HG02884 (cell line): ENCODE results near the gene ATP6V1F.
A peak's percentile ranks its signal among the peaks of the same experiment; 100 is the strongest.

Source experiments
- ATAC-seq: cut with Tn5 transposase; IDR thresholded peaks from one replicate; pipeline ENCODE4 v1.9.1; 2021; ENCODE audit warnings: mild to moderate bottlenecking, moderate library complexity; ENCODE audit not compliant: unreplicated experiment

Gene ATP6V1F

DNA sequence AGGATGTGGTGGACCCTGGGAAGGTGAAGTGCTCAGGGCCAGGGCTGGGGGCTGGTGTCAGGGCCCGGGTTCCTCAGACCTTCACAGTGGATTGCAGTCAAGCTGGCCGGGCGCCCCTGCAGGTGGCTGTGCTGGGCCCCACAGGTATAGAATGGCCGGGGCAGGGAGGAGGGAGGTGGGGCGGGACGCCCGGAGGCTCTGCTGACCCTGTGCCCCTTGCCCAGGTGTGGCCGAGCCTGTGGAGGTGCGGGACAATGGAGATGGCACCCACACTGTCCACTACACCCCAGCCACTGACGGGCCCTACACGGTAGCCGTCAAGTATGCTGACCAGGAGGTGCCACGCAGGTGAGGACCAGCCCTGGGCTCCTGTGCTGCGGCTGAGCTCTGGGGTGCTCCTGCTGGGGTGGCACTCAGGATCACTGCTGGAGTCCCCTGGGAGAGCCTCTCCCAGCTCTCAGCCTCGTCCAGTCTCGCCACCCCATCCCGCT is 14.9 kb upstream of the ATP6V1F start:
- ATAC-seq, result no peak

DNA sequence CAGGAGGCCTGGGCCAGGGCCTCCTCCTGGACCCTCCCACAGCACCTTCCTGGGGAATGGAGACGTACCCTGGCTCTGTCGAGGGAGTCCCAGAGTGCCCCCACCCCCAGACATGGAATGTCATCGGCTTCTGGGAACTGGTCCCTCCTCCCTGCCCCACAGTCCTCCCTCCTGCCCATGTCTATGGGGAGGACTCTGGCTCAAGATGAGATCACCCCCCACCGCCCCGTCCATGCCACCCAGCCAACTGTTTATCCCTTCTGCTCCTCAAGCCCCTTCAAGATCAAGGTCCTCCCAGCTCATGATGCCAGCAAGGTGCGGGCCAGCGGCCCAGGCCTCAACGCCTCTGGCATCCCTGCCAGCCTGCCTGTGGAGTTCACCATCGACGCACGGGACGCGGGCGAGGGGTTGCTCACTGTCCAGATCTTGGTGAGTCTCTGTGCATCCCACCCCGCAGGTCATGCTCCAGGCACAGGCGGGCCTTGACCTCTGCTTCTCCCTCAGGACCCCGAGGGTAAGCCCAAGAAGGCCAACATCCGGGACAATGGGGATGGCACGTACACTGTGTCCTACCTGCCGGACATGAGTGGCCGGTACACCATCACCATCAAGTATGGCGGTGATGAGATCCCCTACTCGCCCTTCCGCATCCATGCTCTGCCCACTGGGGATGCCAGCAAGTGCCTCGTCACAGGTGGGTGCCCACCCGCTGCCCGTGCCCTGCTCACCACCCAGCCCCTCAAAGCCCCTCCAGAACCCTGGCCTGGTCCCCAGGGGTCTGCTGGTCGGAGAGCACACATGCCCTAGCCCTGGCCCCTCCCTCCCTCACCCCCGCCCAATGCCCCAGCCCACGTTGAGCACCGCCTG is 14.1 kb upstream of the ATP6V1F start:
- ATAC-seq, result no peak

DNA sequence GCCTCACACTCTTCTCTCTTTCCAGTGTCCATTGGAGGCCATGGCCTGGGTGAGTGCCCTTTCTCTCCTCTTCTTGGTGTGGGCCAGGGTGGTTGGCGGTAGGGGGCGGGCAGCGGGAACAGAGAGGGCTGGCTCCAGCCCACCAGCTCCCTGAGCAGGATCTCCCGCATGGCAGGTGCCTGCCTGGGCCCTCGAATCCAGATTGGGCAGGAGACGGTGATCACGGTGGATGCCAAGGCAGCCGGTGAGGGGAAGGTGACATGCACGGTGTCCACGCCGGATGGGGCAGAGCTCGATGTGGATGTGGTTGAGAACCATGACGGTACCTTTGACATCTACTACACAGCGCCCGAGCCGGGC is 13.5 kb upstream of the ATP6V1F start:
- no peak for ATAC-seq

DNA sequence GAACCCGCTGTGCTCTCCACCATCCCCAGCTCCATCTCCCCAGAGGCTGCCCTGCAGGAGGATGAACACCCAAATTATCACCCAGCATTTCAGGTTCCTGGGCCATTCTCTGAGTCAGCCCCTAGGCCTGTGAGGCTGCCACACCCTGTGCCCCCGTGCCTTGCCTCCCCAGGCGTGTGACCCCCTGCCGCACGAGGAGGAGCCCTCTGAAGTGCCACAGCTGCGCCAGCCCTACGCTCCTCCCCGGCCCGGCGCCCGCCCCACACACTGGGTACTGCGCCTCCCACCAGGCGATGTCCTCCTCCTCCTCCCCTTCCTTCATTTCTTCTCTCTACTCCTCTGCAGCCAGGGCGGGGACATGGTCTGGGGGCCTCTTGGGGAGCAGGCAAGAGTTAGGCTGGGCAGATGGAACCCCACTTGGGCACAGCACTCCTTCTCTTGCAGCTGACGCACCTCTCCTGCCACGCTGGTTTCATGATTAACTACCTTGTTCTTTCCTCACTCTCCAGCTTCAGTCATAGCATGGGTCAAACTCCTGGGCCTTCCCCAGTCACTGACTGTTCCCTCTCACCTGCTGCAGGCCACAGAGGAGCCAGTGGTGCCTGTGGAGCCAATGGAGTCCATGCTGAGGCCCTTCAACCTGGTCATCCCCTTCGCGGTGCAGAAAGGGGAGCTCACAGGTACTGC is 12.7 kb upstream of the ATP6V1F start:
- ATAC-seq, result no peak

DNA sequence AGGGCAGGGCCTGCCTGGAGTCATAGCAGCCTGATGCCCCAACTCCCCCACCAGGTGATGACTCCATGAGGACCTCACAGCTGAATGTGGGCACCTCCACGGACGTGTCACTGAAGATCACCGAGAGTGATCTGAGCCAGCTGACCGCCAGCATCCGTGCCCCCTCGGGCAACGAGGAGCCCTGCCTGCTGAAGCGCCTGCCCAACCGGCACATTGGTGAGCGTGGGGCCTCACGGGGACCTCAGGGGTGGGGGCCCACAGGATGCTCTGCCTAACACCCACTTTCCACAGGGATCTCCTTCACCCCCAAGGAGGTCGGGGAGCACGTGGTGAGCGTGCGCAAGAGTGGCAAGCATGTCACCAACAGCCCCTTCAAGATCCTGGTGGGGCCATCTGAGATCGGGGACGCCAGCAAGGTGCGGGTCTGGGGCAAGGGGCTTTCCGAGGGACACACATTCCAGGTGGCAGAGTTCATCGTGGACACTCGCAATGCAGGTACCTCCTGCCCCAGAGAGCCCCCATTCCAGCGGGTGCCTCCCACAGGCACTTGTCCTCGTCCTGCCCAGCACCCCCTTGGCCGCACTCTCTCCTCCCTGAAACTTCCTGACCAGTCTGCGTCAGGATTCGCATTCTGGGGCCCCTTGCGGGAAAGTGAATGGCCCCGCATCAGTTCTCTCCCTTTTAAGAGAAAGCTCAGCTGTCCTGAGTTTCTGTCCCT is 10.0 kb upstream of the ATP6V1F start:
- no peak for ATAC-seq

DNA sequence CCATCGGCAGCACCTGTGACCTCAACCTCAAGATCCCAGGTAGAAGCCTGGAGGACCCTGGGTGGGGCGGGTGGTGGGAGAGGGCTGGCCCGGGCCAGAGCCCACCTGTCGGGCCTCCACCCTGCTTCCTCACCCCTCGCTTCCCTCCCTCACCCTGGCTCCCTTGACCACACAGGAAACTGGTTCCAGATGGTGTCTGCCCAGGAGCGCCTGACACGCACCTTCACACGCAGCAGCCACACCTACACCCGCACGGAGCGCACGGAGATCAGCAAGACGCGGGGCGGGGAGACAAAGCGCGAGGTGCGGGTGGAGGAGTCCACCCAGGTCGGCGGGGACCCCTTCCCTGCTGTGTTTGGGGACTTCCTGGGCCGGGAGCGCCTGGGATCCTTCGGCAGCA is 8.9 kb upstream of the ATP6V1F start:
- ATAC-seq, result no peak

DNA sequence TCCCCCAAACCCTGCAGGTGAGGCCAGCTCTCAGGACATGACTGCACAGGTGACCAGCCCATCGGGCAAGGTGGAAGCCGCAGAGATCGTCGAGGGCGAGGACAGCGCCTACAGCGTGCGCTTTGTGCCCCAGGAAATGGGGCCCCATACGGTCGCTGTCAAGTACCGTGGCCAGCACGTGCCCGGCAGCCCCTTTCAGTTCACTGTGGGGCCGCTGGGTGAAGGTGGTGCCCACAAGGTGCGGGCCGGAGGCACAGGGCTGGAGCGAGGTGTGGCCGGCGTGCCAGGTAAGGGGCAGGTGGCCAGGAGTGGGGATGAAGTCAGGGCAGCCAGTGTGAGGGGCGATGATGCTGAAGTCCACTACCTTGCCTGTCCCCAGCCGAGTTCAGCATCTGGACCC is 8.3 kb upstream of the ATP6V1F start:
- ATAC-seq, result no peak

DNA sequence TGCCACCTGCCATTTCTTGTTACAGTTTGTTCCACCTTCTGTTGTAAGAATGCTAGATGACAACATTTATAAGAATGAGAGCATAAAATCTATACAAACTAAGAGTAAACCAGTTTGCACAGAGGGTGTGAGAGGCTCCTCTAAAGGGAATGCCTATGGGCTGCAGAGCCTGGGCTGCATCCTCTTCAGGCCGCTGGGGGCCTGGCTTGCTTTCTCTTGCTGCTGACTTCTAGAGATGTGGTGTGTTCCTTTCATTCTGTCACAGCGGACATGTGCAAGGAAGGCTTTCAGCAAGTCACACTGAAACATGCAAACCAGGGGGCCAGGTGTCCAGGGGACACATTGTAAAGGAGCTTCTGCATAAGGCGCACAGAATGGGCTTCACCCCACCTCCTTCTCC is 7.1 kb upstream of the ATP6V1F start:
- ATAC-seq, result no peak

DNA sequence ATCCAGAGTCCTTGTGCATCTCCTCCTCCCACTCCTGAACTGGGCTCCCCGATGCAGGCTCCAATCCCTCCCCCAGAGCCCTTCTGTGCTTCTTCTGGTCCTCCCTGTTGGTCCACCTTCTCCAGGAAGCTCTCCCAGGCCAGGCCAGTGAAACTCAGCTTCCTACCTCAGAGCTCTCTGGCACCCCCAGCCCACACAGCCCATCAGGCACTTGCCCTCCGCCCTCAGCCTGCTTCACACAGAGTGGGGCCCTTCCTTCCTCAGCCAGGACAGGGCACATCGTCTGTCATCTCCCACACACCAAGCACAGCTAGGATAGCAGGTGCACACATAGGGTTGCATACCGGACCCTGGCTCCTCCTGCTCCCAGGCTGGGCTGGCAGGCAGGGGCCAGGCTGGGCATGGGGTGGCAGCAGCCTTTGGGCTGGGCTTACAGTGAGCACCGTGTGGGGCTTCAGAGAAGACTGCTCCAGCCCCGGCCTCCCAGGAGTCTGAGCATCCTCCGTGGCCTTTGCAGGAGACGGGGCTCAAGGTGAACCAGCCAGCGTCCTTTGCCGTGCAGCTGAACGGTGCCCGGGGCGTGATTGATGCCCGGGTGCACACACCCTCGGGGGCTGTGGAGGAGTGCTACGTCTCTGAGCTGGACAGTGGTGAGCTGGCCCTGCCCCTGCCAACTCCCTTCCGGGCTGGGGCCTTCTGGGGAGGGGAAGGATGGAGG is 6.5 kb upstream of the ATP6V1F start:
- ATAC-seq, result no peak

DNA sequence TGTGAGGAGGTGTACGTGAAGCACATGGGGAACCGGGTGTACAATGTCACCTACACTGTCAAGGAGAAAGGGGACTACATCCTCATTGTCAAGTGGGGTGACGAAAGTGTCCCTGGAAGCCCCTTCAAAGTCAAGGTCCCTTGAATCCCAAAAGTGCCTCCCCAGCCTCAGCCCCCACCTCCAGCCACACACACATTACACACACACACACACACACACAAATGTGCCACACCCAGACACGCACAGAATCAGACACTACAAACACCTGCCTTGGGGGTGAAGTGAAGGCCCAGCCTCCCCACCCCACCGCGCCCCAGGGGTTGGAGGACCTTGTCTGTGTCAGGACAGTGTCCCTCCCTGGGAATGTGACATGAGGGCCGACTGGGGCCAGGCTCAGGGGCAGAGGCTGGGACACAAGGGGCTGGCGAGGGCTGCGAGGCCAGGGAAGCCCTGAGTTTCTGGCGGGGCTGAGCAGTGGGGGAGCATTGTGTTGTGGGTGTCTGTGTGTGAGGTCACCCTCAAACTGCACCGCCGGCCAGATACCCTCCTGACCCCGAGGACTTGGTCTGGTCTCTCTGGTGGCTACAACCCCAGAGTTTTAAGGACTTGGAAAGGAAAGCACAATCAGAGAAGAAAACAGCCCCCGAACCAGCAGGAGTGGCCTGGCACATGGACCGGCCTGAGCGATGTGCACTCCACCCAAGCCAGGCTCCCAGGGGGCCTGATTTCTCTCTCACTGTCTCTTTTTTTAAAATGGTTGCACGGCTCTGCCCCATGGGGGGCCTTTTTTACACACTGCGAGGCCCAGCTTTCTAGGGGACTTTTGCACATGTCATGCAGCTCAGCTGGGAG is 4.0 kb upstream of the ATP6V1F start:
- ATAC-seq, result no peak

DNA sequence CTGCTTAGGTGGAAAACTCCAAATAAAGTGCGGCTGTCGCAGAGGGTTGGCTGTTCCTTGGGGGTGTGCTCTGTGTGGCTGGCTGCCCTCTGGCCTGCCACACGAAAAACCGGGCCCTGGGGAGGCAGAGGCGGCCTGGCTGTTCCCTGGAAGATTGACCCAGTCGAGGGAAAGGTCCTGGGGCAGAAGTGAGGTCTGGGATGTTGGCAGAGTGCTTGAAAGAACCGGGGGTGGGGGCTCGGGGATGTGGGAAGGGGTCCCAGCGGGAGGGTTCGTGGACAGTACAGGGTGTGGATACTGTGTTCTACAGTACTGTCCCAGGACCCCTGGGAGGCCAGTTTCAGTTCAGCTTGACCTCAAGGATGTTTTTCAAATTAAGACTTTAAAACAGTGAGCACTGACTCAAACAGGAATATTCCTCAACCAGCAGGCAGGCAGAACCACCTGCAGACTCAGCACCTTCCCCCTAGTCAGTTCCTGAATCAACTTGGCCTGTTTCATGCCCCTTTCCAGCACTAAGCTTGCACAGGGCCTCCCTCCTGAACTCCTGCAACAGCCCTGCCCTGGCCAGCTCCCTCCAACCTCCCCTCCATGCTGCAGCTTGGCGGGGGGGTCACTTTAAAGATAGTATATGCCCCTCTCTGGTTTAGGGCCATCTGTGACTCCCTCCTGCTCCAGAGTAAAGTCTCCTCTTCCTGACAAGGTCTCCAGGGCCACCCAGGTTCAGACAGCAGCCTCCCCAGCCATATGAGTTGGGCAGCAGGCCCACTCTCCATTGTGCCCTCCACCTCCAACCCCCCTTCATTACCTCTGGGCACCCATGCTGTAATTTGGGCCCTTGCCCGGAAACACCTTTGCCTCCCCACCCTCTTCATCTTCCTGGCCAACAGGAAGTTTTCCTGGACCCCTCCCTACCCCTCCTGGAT is 3.2 kb upstream of the ATP6V1F start:
- ATAC-seq, result no peak

DNA sequence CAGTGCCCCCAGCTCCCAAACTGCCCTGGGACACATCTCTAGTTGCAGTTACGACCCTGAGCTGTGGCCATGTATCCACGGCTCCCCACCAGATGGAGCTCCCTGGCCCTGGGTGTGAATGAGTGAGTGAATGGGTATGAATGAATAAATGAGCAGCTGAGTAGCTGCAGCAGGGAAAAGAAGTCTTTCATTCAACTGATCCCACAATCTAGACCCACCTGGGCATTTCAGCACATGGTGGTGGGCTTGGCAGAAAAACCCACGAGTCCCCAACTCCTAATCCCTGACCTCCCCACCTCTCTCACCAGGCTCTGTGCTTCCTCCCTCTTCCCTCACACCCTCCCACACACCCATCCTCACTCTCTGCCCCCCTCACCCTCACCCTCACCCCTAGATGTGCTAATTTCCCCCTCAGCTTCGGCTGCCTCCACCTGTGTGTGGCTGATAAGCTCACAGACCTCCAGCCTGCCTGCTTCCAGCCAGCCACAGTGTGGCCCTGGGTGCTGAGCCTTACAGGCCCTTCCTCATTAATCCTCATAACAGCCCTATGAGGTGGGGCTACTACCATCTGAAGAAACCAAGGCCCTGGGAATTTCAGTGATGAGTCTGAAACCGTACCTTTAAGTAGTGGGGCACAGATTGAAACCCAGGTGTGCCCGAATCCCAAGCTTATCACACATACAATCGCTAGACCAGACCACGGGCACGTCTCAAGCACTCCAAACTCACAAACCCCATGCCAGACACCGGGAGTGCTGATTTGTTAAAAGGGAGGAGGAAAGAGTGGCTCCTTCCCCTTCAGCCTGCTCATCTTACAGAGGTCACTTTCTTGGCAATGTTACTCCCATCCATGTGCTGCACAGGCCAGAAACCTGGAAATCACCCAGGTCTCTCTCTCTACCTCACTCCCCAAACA is 2.2 kb upstream of the ATP6V1F start:
- no peak for ATAC-seq

DNA sequence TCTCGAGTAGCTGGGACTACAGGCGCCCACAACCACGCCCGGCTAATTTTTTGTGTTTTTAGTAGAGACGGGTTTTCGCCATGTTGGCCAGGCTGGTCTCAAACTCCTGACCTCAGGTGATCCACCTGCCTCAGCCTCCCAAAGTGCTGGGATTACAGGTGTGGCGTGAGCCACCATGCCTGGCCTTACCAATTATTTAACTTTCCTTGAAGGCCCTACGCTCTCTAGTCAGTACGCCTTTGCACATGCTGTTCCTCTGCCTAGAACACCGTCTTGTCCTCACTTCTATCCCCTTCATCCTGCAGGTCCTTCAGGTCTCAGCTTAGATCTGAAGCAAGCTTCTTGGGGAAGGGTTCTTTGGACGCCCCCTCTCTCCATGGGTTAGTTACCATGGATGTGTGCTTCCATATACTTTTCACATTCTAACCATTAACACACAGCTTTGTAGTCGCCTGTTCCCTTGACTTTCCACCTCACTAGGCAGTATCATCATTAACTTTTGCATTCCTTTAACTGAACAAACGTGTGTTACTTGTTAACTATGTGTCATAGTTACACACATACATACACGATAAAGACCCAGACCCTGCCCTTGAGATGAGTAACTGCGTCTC is 592 bp upstream of the ATP6V1F start:
- no peak for ATAC-seq

DNA sequence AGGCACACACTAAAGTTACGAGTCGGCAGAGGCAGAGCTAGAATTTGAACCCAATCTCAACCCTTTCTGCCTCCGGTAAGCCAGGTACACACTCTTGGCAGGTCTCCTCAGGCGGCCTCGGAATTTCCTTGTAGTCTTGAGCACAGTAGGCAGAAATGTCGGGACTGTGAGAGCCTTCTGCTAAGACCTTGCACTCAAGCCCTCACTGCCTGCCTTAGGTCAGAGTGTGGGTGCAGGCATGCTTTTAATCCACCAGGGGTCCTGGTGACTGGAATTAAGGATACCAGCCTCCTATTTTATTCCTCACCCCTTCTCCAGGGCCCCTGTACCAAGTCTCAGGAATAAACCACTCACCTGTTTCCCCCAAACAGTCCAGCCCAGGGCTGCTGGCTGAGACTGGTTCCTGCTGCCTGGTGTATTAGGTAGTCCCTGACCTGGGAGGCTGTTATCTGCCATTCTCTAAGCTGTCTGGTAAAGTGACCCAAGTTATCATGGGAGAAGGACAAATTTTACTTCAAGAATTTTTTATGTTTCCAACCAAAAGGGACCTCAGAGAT is 855 bp downstream of the ATP6V1F start:
- peak; percentile 38 for ATAC-seq

DNA sequence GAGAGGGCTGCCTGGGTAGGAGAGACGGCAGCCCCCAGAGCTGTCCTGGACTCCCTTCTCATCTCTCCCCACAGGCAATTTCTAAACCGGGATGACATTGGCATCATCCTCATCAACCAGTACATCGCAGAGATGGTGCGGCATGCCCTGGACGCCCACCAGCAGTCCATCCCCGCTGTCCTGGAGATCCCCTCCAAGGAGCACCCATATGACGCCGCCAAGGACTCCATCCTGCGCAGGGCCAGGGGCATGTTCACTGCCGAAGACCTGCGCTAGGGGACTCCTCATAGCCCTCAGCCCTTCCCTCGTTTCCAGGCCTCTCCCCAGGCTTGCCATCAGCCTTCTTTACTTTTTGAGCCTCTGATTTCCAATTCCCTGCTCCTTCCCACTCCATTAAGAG is 2.6 kb downstream of the ATP6V1F start:
- no peak for ATAC-seq

DNA sequence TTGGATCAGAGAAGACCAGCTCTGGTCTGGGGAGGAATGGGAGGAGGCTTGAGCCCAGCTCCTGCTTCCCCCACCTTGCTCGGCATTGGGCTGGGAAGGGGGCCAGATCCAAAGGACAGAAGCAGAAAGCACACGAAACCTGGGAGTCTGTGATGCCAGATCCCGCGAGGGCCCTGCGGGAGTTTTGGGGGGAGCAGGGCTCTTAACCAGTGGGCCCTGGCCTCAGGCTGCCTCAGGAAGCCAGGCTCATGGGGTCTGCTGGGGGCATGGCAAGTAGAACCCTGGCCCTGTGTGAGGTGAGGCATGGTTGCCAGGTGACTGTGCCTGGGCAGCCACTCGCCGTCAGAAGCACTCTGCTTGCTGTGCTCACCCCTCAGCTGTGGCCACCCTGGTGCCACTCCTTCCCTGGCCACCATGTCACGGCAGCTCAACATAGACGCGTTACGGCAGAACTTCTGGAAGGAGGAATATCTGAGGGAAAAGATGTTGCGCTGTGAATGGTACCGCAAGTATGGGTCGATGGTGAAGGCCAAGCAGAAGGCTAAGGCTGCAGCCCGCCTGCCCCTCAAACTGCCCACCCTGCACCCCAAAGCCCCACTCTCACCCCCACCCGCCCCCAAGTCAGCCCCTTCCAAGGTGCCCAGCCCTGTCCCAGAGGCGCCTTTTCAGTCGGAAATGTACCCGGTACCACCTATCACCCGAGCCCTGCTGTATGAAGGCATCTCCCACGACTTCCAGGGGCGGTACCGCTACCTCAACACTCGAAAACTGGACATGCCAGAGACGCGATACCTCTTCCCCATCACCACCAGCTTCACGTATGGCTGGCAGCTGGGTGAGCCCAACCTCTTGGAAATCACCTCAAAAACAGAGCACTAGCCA is 3.6 kb downstream of the ATP6V1F start:
- no peak for ATAC-seq
